GM19467 (cell line): Measurements from ENCODE around the gene EIF2B1.

ENCODE experiments used
- ATAC-seq: cut with Tn5 transposase; IDR thresholded peaks from one replicate; pipeline ENCODE4 v1.9.1; 2021; ENCODE audit warnings: mild to moderate bottlenecking, moderate library complexity; ENCODE audit not compliant: unreplicated experiment

The EIF2B1 gene

DNA sequence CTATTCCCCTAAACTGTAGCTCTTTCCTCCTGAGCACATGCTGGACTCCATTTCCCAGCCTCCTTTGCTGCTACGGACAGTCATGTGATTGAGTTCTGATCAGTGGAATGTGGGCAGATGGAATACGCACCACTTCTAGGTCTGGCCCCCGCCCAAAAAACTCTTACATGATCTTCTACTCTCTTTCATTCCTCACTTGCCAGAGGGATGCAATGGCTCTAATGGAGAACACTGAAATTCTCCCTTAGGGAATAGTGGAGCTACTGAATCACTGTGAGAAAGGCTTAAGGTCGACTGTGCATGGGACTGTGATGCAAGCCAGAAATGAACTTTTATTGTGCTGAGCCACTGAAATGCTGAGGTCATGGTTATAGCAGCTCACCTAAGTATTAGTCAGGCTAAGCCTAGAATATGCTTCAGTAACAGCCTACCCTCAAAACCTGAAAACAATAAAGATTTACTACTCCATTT is 62.1 kb downstream of the EIF2B1 start:
- no peak for ATAC-seq
